ENCODE measurements around the gene NOTCH2. TPM values are rescaled to one million over a fixed set of nuclear protein-coding genes. Genes with fewer than 3 reads are reported as not detected.

NOTCH2 gene
- total and polyA plus RNA-seq, 4 donors, result 8.7 to 55.3 (median 27.4) TPM

- no peak for TF ChIP-seq ZBTB33 (IDR thresholded peaks at IDR 0.05)
- TF ChIP-seq, protein P1, sequence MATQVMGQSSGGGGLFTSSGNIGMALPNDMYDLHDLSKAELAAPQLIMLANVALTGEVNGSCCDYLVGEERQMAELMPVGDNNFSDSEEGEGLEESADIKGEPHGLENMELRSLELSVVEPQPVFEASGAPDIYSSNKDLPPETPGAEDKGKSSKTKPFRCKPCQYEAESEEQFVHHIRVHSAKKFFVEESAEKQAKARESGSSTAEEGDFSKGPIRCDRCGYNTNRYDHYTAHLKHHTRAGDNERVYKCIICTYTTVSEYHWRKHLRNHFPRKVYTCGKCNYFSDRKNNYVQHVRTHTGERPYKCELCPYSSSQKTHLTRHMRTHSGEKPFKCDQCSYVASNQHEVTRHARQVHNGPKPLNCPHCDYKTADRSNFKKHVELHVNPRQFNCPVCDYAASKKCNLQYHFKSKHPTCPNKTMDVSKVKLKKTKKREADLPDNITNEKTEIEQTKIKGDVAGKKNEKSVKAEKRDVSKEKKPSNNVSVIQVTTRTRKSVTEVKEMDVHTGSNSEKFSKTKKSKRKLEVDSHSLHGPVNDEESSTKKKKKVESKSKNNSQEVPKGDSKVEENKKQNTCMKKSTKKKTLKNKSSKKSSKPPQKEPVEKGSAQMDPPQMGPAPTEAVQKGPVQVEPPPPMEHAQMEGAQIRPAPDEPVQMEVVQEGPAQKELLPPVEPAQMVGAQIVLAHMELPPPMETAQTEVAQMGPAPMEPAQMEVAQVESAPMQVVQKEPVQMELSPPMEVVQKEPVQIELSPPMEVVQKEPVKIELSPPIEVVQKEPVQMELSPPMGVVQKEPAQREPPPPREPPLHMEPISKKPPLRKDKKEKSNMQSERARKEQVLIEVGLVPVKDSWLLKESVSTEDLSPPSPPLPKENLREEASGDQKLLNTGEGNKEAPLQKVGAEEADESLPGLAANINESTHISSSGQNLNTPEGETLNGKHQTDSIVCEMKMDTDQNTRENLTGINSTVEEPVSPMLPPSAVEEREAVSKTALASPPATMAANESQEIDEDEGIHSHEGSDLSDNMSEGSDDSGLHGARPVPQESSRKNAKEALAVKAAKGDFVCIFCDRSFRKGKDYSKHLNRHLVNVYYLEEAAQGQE (IDR thresholded peaks at IDR 0.05), result no peak
Measured at GRCh38 chr1:119885903-119886783, 183.3 kb downstream of the NOTCH2 start (continued).

GRCh38 chr1:119884711-119885110 is 184.8 kb downstream of the NOTCH2 start:
- Histone ChIP-seq H3K27ac (ENCODE audit: low read depth in 1 of 2, low read length in 2 of 2) (no peak overlapping the region), H3K4me1 (ENCODE audit: control insufficient read depth in 4 of 4, insufficient read depth in 4 of 4, low read length in 3 of 4) (peaks cover 0 to 3% (median 0%) of the 10 kb centered on the region in 4 donors)
- 69% methylated on average over 2 of the region's 2 CpGs for WGBS

More at GRCh38 chr1:119884711-119885110, 184.8 kb downstream of the NOTCH2 start:
- Histone ChIP-seq H3K36me3 (ENCODE audit: control insufficient read depth in 4 of 4, insufficient read depth in 3 of 4, low read depth in 1 of 4, low read length in 3 of 4) (no peaks in the 10 kb centered on the region), H3K27me3 (ENCODE audit: control insufficient read depth in 4 of 4, insufficient read depth in 4 of 4, low read length in 3 of 4) (no peaks in the 10 kb centered on the region), H3K4me3 (ENCODE audit: low read depth in 1 of 3, low read length in 3 of 3) (no peak overlapping the region), H3K9me3 (ENCODE audit: control insufficient read depth in 4 of 4, low read length in 3 of 4) (no peaks in the 10 kb centered on the region), H3K9ac (ENCODE audit: low read depth in 1 of 2, low read length in 2 of 2) (no peak overlapping the region)
- TF ChIP-seq SP1 (IDR thresholded peaks at IDR 0.05) (no peak), MAX (IDR thresholded peaks at IDR 0.05) (no peak), RAD21 (IDR thresholded peaks at IDR 0.05) (no peak), FOXA2 (IDR thresholded peaks at IDR 0.05) (no peak), ZBTB33 (IDR thresholded peaks at IDR 0.05) (no peak)
- TF ChIP-seq, protein P2, sequence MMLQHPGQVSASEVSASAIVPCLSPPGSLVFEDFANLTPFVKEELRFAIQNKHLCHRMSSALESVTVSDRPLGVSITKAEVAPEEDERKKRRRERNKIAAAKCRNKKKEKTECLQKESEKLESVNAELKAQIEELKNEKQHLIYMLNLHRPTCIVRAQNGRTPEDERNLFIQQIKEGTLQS (IDR thresholded peaks at IDR 0.05), result no peak
- no peak for DNase-seq (ENCODE audit: low spot score)
